H1 (cell line): ENCODE results near the gene ZNF397. TPM values are rescaled to one million over a fixed set of nuclear protein-coding genes. Genes with fewer than 3 reads are reported as not detected.

Source experiments
- CTCF ChIA-PET: fragments of 300-600 bp; sonication (Branson Sonifier 250); formaldehyde crosslinking; loops from one replicate; lab custom pipeline; 2021; ENCODE audit not compliant: partially characterized antibody; lab: Charles Lee
- POLR2A ChIA-PET: fragments of 300-600 bp; sonication (Branson Sonifier 250); formaldehyde crosslinking; loops from one replicate; lab custom pipeline; 2021; ENCODE audit warnings: inconsistent platforms; ENCODE audit not compliant: partially characterized antibody; lab: Charles Lee
- DNase-seq, 2 experiments: peaks; one replicate each; pipeline versions ENCODE4 v3.0.0 to v3.0.0-alpha.2; 2010 to 2022; ENCODE audit warnings: low spot score in 2 of 2, low read depth in 1 of 2, mixed read lengths in 1 of 2
- FAIRE-seq: peaks from 2 replicates; lab custom pipeline; 2011; peaks lifted over from hg19 to GRCh38; lab: Jason Lieb, UNC
- H2AFZ ChIP-seq: 2 replicates; pipeline ENCODE4 v1.8.1; 2012; ENCODE audit warnings: low read length, inconsistent platforms
- H2AK5ac ChIP-seq: 2 replicates; pipeline ENCODE4 v1.6.1; 2013; ENCODE audit warnings: low read depth, low read length
- H2BK120ac ChIP-seq: replicated peaks from 2 replicates; pipeline ENCODE3; 2013; ENCODE audit warnings: low read depth, low read length, inconsistent platforms
- H2BK12ac ChIP-seq: 2 replicates; pipeline ENCODE4 v1.6.1; 2013; ENCODE audit warnings: low read depth, low read length
- H2BK15ac ChIP-seq: 2 replicates; pipeline ENCODE4 v1.6.1; 2013; ENCODE audit warnings: low read length
- H2BK20ac ChIP-seq: 2 replicates; pipeline ENCODE4 v1.6.1; 2013; ENCODE audit warnings: low read length
- H2BK5ac ChIP-seq: 2 replicates; pipeline ENCODE4 v1.6.1; 2013; ENCODE audit warnings: low read depth, low read length
- H3K14ac ChIP-seq: 2 replicates; pipeline ENCODE4 v1.6.1; 2013; ENCODE audit warnings: inconsistent platforms; ENCODE audit not compliant: insufficient read length
- H3K18ac ChIP-seq: 2 replicates; pipeline ENCODE4 v1.6.1; 2013; ENCODE audit warnings: low read length; ENCODE audit errors: extremely low read depth
- H3K23ac ChIP-seq: 2 replicates; pipeline ENCODE4 v1.6.1; 2013; ENCODE audit warnings: inconsistent platforms; ENCODE audit not compliant: insufficient read length
- H3K23me2 ChIP-seq: 2 replicates; pipeline ENCODE4 v1.6.1; 2013; ENCODE audit warnings: low read depth, low read length
- H3K27ac ChIP-seq: 2 replicates; pipeline ENCODE4 v1.6.1; 2011; ENCODE audit warnings: low read depth, low read length, inconsistent platforms
- H3K27me3 ChIP-seq, 4 experiments: replicated peaks in 1 of 4; 1 replicate in 1 of 4; 2 replicates in 3 of 4; pipeline versions ENCODE4 v1.6.1 to v1.8.1; 2011 to 2013; ENCODE audit warnings: low read length in 3 of 4, mild to moderate bottlenecking in 3 of 4, inconsistent platforms in 2 of 4, mixed read lengths in 2 of 4, moderate library complexity in 1 of 4; ENCODE audit not compliant: control insufficient read depth in 3 of 4, insufficient read depth in 3 of 4; ENCODE audit errors: extremely low read depth in 1 of 4
- H3K36me3 ChIP-seq, 4 experiments: 2 replicates each; pipeline versions ENCODE4 v1.6.1 to v1.8.1; 2011 to 2013; ENCODE audit warnings: mild to moderate bottlenecking in 4 of 4, low read length in 3 of 4, moderate library complexity in 2 of 4, control low read depth in 1 of 4, inconsistent platforms in 1 of 4; ENCODE audit not compliant: insufficient read depth in 4 of 4, control insufficient read depth in 2 of 4
- H3K4ac ChIP-seq: replicated peaks from 2 replicates; pipeline ENCODE3; 2013; ENCODE audit warnings: low read length, low read depth, mixed read lengths, inconsistent platforms; ENCODE audit not compliant: insufficient read length
- H3K4me1 ChIP-seq, 4 experiments: replicated peaks in 1 of 4; 1 replicate in 1 of 4; 2 replicates in 3 of 4; pipeline versions ENCODE4 v1.6.1 to v1.8.1; 2011 to 2013; ENCODE audit warnings: low read length in 3 of 4, inconsistent platforms in 2 of 4, mixed read lengths in 1 of 4; ENCODE audit not compliant: insufficient read depth in 4 of 4, control insufficient read depth in 3 of 4
- H3K4me2 ChIP-seq, 2 experiments: 2 replicates each; pipeline versions ENCODE4 v1.6.1 to v1.8.1; 2011 to 2013; ENCODE audit warnings: low read depth in 2 of 2, low read length in 2 of 2, control low read depth in 1 of 2, inconsistent platforms in 1 of 2, mild to moderate bottlenecking in 1 of 2; ENCODE audit not compliant: insufficient read depth in 1 of 2
- H3K4me3 ChIP-seq, 4 experiments: fragments of 200-600, 300-600 bp in 1 of 4; sonication (generic), shearing (Covaris generic), sonication (Bioruptor Twin) in 1 of 4; 2 replicates each; pipeline versions ENCODE4 v1.5.1 to v1.8.1; 2011 to 2016; ENCODE audit warnings: low read length in 4 of 4, low read depth in 3 of 4, control low read depth in 2 of 4, inconsistent platforms in 2 of 4, mild to moderate bottlenecking in 2 of 4, mixed read lengths in 1 of 4, moderate library complexity in 1 of 4; ENCODE audit not compliant: insufficient read depth in 2 of 4; ENCODE audit errors: extremely low read depth in 1 of 4
- H3K56ac ChIP-seq: replicated peaks from 2 replicates; pipeline ENCODE3; 2013; ENCODE audit warnings: low read depth, mild to moderate bottlenecking, mixed read lengths, low read length, inconsistent platforms; ENCODE audit not compliant: insufficient read length
- H3K79me1 ChIP-seq: 2 replicates; pipeline ENCODE4 v1.6.1; 2013; ENCODE audit warnings: low read depth, low read length, control low read depth
- H3K79me2 ChIP-seq, 2 experiments: 2 replicates each; pipeline versions ENCODE4 v1.6.1 to v1.8.1; 2012 to 2013; ENCODE audit warnings: low read length in 2 of 2, mild to moderate bottlenecking in 2 of 2, inconsistent platforms in 1 of 2; ENCODE audit not compliant: insufficient read depth in 2 of 2, control insufficient read depth in 1 of 2
- H3K9ac ChIP-seq, 4 experiments: replicated peaks in 1 of 4; 1 replicate in 1 of 4; 2 replicates in 3 of 4; pipeline versions ENCODE4 v1.6.1 to v1.8.1; 2011 to 2013; ENCODE audit warnings: low read depth in 3 of 4, low read length in 3 of 4, control low read depth in 2 of 4, mild to moderate bottlenecking in 2 of 4, moderate library complexity in 2 of 4, inconsistent platforms in 1 of 4; ENCODE audit errors: extremely low read depth in 1 of 4
- H3K9me3 ChIP-seq, 2 experiments: 2 replicates each; pipeline versions ENCODE4 v1.6.1 to v1.8.1; 2012 to 2013; ENCODE audit warnings: mild to moderate bottlenecking in 2 of 2, moderate library complexity in 2 of 2, control low read depth in 1 of 2, inconsistent platforms in 1 of 2, low read depth in 1 of 2, low read length in 1 of 2, mixed read lengths in 1 of 2; ENCODE audit not compliant: insufficient read depth in 2 of 2
- H4K20me1 ChIP-seq, 2 experiments: replicated peaks in 1 of 2; 2 replicates each; pipeline versions ENCODE3 to v1.8.1; 2011 to 2013; ENCODE audit warnings: inconsistent platforms in 2 of 2, low read length in 2 of 2, mild to moderate bottlenecking in 1 of 2; ENCODE audit not compliant: insufficient read depth in 2 of 2, control insufficient read depth in 1 of 2
- H4K5ac ChIP-seq: 2 replicates; pipeline ENCODE4 v1.6.1; 2013; ENCODE audit warnings: low read length, low read depth, mixed read lengths, inconsistent platforms; ENCODE audit not compliant: insufficient read length
- H4K8ac ChIP-seq: 2 replicates; pipeline ENCODE4 v1.8.0; 2013; ENCODE audit warnings: mild to moderate bottlenecking, moderate library complexity, low read length, inconsistent platforms; ENCODE audit not compliant: insufficient read depth; ENCODE audit errors: extremely low read depth
- H4K91ac ChIP-seq: replicated peaks from 2 replicates; pipeline ENCODE3; 2013; ENCODE audit warnings: low read length, mixed read lengths, inconsistent platforms; ENCODE audit not compliant: insufficient read length
- CREB1 ChIP-seq: IDR thresholded peaks from 2 replicates; pipeline ENCODE4 v1.6.1; 2012; ENCODE audit warnings: inconsistent platforms
- CTBP2 ChIP-seq: IDR thresholded peaks from 2 replicates; pipeline ENCODE4 v1.7.0; 2011; ENCODE audit warnings: borderline replicate concordance, mild to moderate bottlenecking, moderate library complexity, mixed read lengths, low read length; ENCODE audit not compliant: insufficient read depth, insufficient read length
- CTCF ChIP-seq, 3 experiments: IDR thresholded peaks; 1 replicate in 2 of 3; 2 replicates in 1 of 3; pipeline versions ENCODE4 v1.5.1 to v1.6.1; 2011; ENCODE audit warnings: low read length in 3 of 3, mild to moderate bottlenecking in 3 of 3, inconsistent platforms in 2 of 3, low read depth in 1 of 3, moderate library complexity in 1 of 3; ENCODE audit not compliant: insufficient read depth in 1 of 3; ENCODE audit errors: control extremely low read depth in 1 of 3
- EP300 ChIP-seq, 2 experiments: IDR thresholded peaks; 1 replicate in 1 of 2; 2 replicates in 1 of 2; pipeline ENCODE4 v1.6.1; 2011 to 2012; ENCODE audit warnings: low read depth in 2 of 2, low read length in 2 of 2, mild to moderate bottlenecking in 2 of 2, borderline replicate concordance in 1 of 2, inconsistent platforms in 1 of 2, moderate library complexity in 1 of 2
- EZH2 ChIP-seq: fragments of 200-600 bp; sonication (generic); IDR thresholded peaks from 2 replicates; pipeline ENCODE4 v1.7.1; 2012; ENCODE audit warnings: low read depth, mild to moderate bottlenecking, moderate library complexity, low read length, inconsistent platforms; ENCODE audit not compliant: severe bottlenecking
- JUND ChIP-seq: IDR thresholded peaks from 2 replicates; pipeline ENCODE4 v1.6.1; 2011; ENCODE audit warnings: mild to moderate bottlenecking, improper control_type of control experiment, low read length
- KDM5A ChIP-seq: fragments of 200-600 bp; IDR thresholded peaks from 2 replicates; pipeline ENCODE4 v1.7.1; 2012; ENCODE audit warnings: mild to moderate bottlenecking, low read length, inconsistent platforms, mixed read lengths
- RXRA ChIP-seq: IDR thresholded peaks from 2 replicates; pipeline ENCODE4 v1.6.1; 2011; ENCODE audit warnings: low read depth, mild to moderate bottlenecking, low read length, moderate library complexity; ENCODE audit not compliant: insufficient read depth
- SIRT6 ChIP-seq: IDR thresholded peaks from one replicate; pipeline ENCODE4 v1.7.1; 2012; ENCODE audit warnings: low read length, inconsistent platforms
- SRF ChIP-seq: IDR thresholded peaks from 2 replicates; pipeline ENCODE4 v1.6.1; 2011; ENCODE audit warnings: mild to moderate bottlenecking, low read depth, low read length, moderate library complexity
- TEAD4 ChIP-seq: IDR thresholded peaks from 2 replicates; pipeline ENCODE4 v1.6.1; 2012; ENCODE audit warnings: low read depth, low read length, inconsistent platforms, mixed read lengths
- YY1 ChIP-seq: IDR thresholded peaks from 2 replicates; pipeline ENCODE4 v1.6.1; 2011; ENCODE audit warnings: low read depth, mild to moderate bottlenecking, low read length
- WGBS, 2 experiments: shearing (Covaris generic) in 1 of 2; methylation state at CpG; one replicate each; pipeline versions ENCODE4 v1.1.6 to v1.1.7; 2013 to 2015; ENCODE audit warnings: low lambda C conversion rate in 2 of 2, mixed read lengths in 2 of 2, inconsistent platforms in 1 of 2, low coverage in 1 of 2, missing lambda C conversion rate in 1 of 2; ENCODE audit not compliant: insufficient replicate concordance in 2 of 2, insufficient coverage in 1 of 2, insufficient read length in 1 of 2; ENCODE audit errors: extremely low coverage in 1 of 2, missing lambda C conversion rate in 1 of 2; 5-methylcytosine and 5-hydroxymethylcytosine counted together
- polyA plus RNA-seq, 7 experiments: library from polyadenylated mRNA; depleted of rRNA in 3 of 7; stranded (reverse) in 5 of 7; unstranded in 2 of 7; fragments of >200 nt in 5 of 7; fragments of 200-250 nt in 2 of 7; gene quantifications; 1 replicate in 5 of 7; 2 replicates in 1 of 7; 4 replicates in 1 of 7; pipeline versions ENCODE4 v1.2.1 to v1.2.3, GENCODE V29; 2011 to 2013; ENCODE audit warnings: missing spikeins in 2 of 7, mixed read lengths in 2 of 7
- total RNA-seq: library from RNA; stranded (reverse); fragmentation: NEBNext Ultra II Directional; extraction: Animal tissue kit (Norgen Biotek cat#: 25700); gene quantifications from 2 replicates; pipeline ENCODE4 v1.2.1, GENCODE V29; 2021

Gene ZNF397
- total and polyA plus RNA-seq, 2 of the 8 experiments (the other 6 are each of a cell fraction or from before 2014, with no cell fraction given), result 9.8 to 39.5 TPM

- CTCF ChIA-PET, result no interaction called here
- TF ChIP-seq SIRT6 (no peak), EP300 (IDR thresholded peaks at IDR 0.05; ENCODE audit: borderline replicate concordance in 1 of 2, low read depth in 2 of 2, low read length in 2 of 2) (no peak), EZH2 (no peak), CREB1 (no peak), JUND (no peak), RXRA (no peak), KDM5A (no peak), SRF (no peak), CTCF (IDR thresholded peaks at IDR 0.05; ENCODE audit: control extremely low read depth in 1 of 3, insufficient read depth in 1 of 3, low read depth in 1 of 3, low read length in 3 of 3) (no peak), TEAD4 (no peak), CTBP2 (no peak), YY1 (no peak)
Observed at GRCh38 chr18:35252466-35252865, 11.6 kb downstream of the ZNF397 start.

More at GRCh38 chr18:35252466-35252865, 11.6 kb downstream of the ZNF397 start:
- no peak for DNase-seq
- Histone ChIP-seq H3K79me2 (no peaks in the 10 kb centered on the region), H3K9ac (no peak overlapping the region), H3K4me1 (no peaks in the 10 kb centered on the region), H3K18ac (no peak overlapping the region), H2BK120ac (no peak overlapping the region), H3K27me3 (no peaks in the 10 kb centered on the region), H3K36me3 (peaks cover 3 to 44% (median 25%) of the 10 kb centered on the region in 4 experiments; a peak in 6 of 8 replicates), H3K14ac (no peak overlapping the region), H4K8ac (no peak overlapping the region), H3K4me3 (no peak overlapping the region), H4K20me1 (no peaks in the 10 kb centered on the region), H4K91ac (no peak overlapping the region), H3K4ac (no peak overlapping the region), H3K23ac (no peak overlapping the region), H3K4me2 (no peak overlapping the region), H2BK12ac (no peak overlapping the region), H3K27ac (no peak overlapping the region), H3K23me2 (no peaks in the 10 kb centered on the region), H2BK15ac (no peak overlapping the region), H3K56ac (no peak overlapping the region), H2BK20ac (no peak overlapping the region), H3K9me3 (peaks cover 0 to 4% of the 10 kb centered on the region in 2 experiments; a peak in 1 of 4 replicates), H2AK5ac (no peak overlapping the region), H3K79me1 (no peaks in the 10 kb centered on the region; the same call in 1 of the 2 replicates), H4K5ac (no peak overlapping the region), H2BK5ac (no peak overlapping the region), H2AFZ (no peak overlapping the region)
- WGBS, 2 experiments, result 96% methylated on average over 1 of the region's 1 CpG; no CpG with 5 or more reads in 1 of the 2 experiments
- no peak for FAIRE-seq
- POLR2A ChIA-PET, result interaction anchor here (1.2 to 2.5 kb wide), 3 partner anchors 10 to 14 kb away, joined by 3 to 10 read pairs (median 8); partner anchors contain the start of gene ZNF397
